Endothelial cell (in vitro differentiated cells): Measurements from ENCODE around the gene STK35. TPM values are rescaled to one million over a fixed set of nuclear protein-coding genes. Genes with fewer than 3 reads are reported as not detected.

Experiments
- DNase-seq: peaks from one replicate; pipeline ENCODE4 v3.0.0; 2021; ENCODE audit warnings: low spot score
- H3K27ac Mint-ChIP-seq: one replicate; pipeline ENCODE4 v1.8.0; 2021; ENCODE audit warnings: mixed read lengths, inconsistent platforms; ENCODE audit not compliant: unreplicated experiment
- H3K27me3 Mint-ChIP-seq: one replicate; pipeline ENCODE4 v1.8.0; 2021; ENCODE audit warnings: mild to moderate bottlenecking, moderate library complexity, mixed read lengths, inconsistent platforms; ENCODE audit not compliant: unreplicated experiment
- H3K36me3 Mint-ChIP-seq: one replicate; pipeline ENCODE4 v1.8.0; 2021; ENCODE audit warnings: mild to moderate bottlenecking, low read depth, mixed read lengths, inconsistent platforms; ENCODE audit not compliant: unreplicated experiment
- H3K4me1 Mint-ChIP-seq: one replicate; pipeline ENCODE4 v1.8.0; 2021; ENCODE audit warnings: mild to moderate bottlenecking, mixed read lengths, inconsistent platforms; ENCODE audit not compliant: unreplicated experiment
- H3K4me3 Mint-ChIP-seq: one replicate; pipeline ENCODE4 v1.8.0; 2021; ENCODE audit warnings: mild to moderate bottlenecking, mixed read lengths, inconsistent platforms; ENCODE audit not compliant: unreplicated experiment
- H3K9me3 Mint-ChIP-seq: one replicate; pipeline ENCODE4 v1.8.0; 2021; ENCODE audit warnings: mixed read lengths, inconsistent platforms; ENCODE audit not compliant: unreplicated experiment
- total RNA-seq: library from RNA; stranded (reverse); fragmentation: NEBNext Ultra II Directional; extraction: Animal tissue kit (Norgen Biotek cat#: 25700); gene quantifications from one replicate; pipeline ENCODE4 v1.2.1, GENCODE V29; 2021; ENCODE audit not compliant: unreplicated experiment
- TF ChIP-seq, protein P1 (sequence below): fragments of 200-600 bp; sonication (generic); IDR thresholded peaks from one replicate; pipeline ENCODE4 v1.5.0; 2021; ENCODE audit warnings: antibody characterized with exemption; ENCODE audit not compliant: unreplicated experiment

The STK35 gene
- total RNA-seq, 1 donor from 2014 or later, result 31.3 TPM

GRCh38 chr20:2172305-2173175 lies 70.9 kb downstream of the STK35 start:
- Mint-ChIP-seq H3K9me3 (no peaks in the 10 kb centered on the region), H3K4me1 (peaks cover 13% of the 10 kb centered on the region), H3K4me3 (no peak overlapping the region), H3K36me3 (no peaks in the 10 kb centered on the region), H3K27me3 (peaks cover 3% of the 10 kb centered on the region), H3K27ac (no peak overlapping the region)
- DNase-seq, result peak; percentile 76
- TF ChIP-seq, protein P1, sequence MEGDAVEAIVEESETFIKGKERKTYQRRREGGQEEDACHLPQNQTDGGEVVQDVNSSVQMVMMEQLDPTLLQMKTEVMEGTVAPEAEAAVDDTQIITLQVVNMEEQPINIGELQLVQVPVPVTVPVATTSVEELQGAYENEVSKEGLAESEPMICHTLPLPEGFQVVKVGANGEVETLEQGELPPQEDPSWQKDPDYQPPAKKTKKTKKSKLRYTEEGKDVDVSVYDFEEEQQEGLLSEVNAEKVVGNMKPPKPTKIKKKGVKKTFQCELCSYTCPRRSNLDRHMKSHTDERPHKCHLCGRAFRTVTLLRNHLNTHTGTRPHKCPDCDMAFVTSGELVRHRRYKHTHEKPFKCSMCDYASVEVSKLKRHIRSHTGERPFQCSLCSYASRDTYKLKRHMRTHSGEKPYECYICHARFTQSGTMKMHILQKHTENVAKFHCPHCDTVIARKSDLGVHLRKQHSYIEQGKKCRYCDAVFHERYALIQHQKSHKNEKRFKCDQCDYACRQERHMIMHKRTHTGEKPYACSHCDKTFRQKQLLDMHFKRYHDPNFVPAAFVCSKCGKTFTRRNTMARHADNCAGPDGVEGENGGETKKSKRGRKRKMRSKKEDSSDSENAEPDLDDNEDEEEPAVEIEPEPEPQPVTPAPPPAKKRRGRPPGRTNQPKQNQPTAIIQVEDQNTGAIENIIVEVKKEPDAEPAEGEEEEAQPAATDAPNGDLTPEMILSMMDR, result peak; percentile 94

DNA sequence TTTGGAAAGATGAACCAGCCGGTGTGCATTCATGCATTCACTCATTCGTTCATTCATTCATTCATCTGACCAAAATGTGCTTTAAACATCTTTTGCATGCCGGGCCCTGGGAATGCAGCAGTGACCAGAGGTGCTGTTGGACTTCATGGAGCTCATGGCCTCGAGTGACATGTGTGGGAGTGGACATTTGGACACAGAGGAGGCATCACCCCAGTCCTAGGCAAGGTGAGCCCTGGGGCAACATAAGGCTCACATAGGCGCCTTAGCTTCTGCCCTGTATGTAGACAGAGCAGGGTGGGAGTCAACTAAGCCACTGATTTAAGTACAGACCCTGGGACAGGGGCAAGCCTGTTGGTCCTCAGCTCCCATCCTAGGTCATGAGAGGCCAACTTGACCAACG lies 71.6 kb downstream of the STK35 start:
- Mint-ChIP-seq H3K4me1 (peaks cover 13% of the 10 kb centered on the region), H3K4me3 (no peak overlapping the region), H3K9me3 (no peaks in the 10 kb centered on the region), H3K36me3 (no peaks in the 10 kb centered on the region), H3K27me3 (peaks cover 4% of the 10 kb centered on the region), H3K27ac (no peak overlapping the region)
- no peak for DNase-seq
- TF ChIP-seq, protein P1, result no peak

DNA sequence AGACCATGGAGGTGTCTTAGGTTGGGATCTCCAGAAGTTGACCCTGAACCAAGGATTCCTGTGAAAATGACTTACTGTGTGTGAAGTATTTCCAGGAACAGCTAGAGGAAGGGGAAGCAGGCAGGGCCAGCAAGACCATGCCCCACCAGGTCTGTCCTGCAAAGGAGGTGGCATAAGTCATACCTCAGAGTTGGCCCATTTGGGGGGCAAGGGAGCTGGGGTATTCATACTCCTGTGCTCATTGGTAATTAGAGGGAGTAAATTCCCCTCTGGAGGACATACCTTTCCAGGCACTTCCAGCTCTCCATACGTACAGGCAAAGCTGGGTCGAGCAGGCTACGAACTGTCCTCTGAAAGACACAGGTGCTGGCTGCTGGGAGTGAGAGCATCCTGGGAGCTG lies 72.4 kb downstream of the STK35 start:
- no peak overlapping the region for H3K4me3 Mint-ChIP-seq
- no peaks in the 10 kb centered on the region for H3K9me3 Mint-ChIP-seq
- H3K36me3 Mint-ChIP-seq, result no peaks in the 10 kb centered on the region
- H3K4me1 Mint-ChIP-seq, result peaks cover 13% of the 10 kb centered on the region
- no peak for DNase-seq
- H3K27me3 Mint-ChIP-seq, result peaks cover 6% of the 10 kb centered on the region
- no peak overlapping the region for H3K27ac Mint-ChIP-seq
- TF ChIP-seq, protein P1, result no peak

GRCh38 chr20:2176946-2177345 lies 75.3 kb downstream of the STK35 start:
- TF ChIP-seq, protein P1, result no peak
- Mint-ChIP-seq H3K4me1 (peaks cover 3% of the 10 kb centered on the region), H3K27me3 (peaks cover 5% of the 10 kb centered on the region), H3K9me3 (no peaks in the 10 kb centered on the region), H3K4me3 (no peak overlapping the region), H3K36me3 (no peaks in the 10 kb centered on the region), H3K27ac (no peak overlapping the region)
- DNase-seq, result no peak
